Measurements from ENCODE around the gene OPN3.

DNA sequence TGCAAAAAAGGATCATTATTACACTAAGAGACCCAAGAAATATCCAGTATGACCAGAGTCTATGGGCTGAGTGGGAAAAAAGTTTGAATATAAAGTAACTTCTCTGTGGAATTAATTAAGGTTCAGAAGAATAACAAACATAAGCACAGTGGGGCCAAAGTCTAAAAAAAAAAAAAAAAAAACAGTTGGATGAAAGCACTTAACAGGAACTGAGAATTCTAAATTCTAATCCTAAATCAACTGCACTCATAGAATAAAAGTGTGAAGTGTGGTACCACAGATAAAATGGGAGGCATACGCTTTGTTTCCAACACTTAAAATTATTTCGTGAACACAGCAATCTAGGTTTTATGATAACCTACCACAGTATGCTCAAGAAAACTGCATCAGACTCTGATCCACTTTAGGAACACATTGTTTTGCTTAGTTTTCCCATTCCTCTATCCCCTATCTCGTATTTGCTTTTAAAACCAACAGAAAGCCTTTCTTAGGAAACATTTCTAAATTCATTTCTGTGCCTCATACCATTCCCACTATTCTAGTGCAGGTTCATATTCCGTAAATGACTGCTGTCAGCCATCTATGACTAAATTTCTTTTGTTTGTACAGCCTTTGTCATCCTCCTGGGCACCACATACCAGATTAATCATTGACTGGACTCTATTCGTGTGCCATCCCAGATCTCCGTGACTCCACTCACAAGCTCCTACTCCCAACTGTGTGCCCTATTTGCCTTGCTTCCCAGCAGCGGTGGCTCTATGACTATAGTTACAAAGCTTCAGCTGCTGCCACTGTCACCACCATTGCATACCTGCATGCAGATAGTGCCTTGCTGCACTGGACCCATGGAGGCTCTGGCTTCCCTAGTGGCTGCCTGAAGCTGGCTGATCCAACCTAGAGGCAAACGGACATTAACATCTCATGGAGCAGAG, 24.9 kb downstream of the OPN3 start:
- no peak for TF ChIP-seq EZH2phosphoT487 (IDR thresholded peaks at IDR 0.05; ENCODE audit: insufficient read depth, low read depth)
- TF ChIP-seq EZH2 (IDR thresholded peaks at IDR 0.05; ENCODE audit: insufficient read depth, poor library complexity, severe bottlenecking) = no peak
